ENCODE measurements around the gene ATAD5. TPM values are rescaled to one million over a fixed set of nuclear protein-coding genes. Genes with fewer than 3 reads are reported as not detected.

ATAD5 gene
- total and polyA plus RNA-seq, 2 of the 13 experiments (the other 11 are each of a cell fraction or from before 2014, with no cell fraction given): 1.8 to 10.7 TPM

DNA sequence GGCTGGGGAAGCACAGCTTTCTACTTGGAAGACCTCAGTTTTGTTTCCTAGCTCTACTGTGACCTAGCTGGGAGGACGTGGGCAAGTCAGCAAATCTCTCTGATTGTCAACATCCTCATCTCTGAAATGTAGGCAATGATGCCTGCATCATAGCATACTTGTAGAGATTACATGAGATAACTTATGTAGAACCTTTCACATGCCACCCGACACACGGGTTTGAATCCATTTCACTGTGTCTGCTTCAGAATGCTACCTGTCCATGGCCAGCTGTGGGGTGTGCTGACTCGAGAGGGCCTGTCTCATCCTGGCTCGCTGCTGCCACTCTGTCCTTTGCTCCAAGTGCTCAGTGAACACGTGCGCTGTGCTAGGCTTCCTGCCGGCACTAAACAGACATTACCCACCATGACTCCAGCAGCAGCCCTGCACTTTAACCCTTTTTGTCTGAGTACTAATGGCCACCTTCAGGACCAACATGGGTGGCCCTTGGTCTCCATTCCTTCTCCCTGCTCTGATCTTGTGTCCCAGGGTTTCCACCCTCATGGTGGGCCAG lies 97.4 kb downstream of the ATAD5 start (continued):
- TF ChIP-seq, protein P1, sequence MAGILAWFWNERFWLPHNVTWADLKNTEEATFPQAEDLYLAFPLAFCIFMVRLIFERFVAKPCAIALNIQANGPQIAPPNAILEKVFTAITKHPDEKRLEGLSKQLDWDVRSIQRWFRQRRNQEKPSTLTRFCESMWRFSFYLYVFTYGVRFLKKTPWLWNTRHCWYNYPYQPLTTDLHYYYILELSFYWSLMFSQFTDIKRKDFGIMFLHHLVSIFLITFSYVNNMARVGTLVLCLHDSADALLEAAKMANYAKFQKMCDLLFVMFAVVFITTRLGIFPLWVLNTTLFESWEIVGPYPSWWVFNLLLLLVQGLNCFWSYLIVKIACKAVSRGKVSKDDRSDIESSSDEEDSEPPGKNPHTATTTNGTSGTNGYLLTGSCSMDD (CRISPR knock-in tag; IDR thresholded peaks at IDR 0.05): no peak
- no peak for TF ChIP-seq SIN3A (IDR thresholded peaks at IDR 0.05; ENCODE audit: borderline replicate concordance, low read depth, low read length)
- TF ChIP-seq CENPX (CRISPR knock-in tag; IDR thresholded peaks at IDR 0.05): no peak
- TF ChIP-seq, protein P2, sequence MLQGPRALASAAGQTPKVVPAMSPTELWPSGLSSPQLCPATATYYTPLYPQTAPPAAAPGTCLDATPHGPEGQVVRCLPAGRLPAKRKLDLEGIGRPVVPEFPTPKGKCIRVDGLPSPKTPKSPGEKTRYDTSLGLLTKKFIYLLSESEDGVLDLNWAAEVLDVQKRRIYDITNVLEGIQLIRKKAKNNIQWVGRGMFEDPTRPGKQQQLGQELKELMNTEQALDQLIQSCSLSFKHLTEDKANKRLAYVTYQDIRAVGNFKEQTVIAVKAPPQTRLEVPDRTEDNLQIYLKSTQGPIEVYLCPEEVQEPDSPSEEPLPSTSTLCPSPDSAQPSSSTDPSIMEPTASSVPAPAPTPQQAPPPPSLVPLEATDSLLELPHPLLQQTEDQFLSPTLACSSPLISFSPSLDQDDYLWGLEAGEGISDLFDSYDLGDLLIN (CRISPR knock-in tag; IDR thresholded peaks at IDR 0.05; ENCODE audit: borderline replicate concordance): no peak
- TF ChIP-seq KDM4B (CRISPR knock-in tag; IDR thresholded peaks at IDR 0.05): no peak
- TF ChIP-seq, protein P3, sequence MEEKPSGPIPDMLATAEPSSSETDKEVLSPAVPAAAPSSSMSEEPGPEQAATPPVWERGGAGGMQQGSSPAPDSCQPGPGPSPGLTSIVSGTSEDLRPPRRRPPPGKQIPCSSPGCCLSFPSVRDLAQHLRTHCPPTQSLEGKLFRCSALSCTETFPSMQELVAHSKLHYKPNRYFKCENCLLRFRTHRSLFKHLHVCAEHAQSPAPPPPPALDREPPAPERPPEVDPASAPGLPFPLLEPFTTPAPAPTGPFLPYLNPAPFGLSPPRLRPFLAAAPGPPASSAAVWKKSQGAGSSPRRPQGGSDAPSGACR (CRISPR knock-in tag; IDR thresholded peaks at IDR 0.05): no peak
- TF ChIP-seq RARA (CRISPR knock-in tag; IDR thresholded peaks at IDR 0.05): no peak
- no peak for TF ChIP-seq CAMTA2 (CRISPR knock-in tag; IDR thresholded peaks at IDR 0.05; ENCODE audit: borderline replicate concordance)
- TF ChIP-seq, protein P4, sequence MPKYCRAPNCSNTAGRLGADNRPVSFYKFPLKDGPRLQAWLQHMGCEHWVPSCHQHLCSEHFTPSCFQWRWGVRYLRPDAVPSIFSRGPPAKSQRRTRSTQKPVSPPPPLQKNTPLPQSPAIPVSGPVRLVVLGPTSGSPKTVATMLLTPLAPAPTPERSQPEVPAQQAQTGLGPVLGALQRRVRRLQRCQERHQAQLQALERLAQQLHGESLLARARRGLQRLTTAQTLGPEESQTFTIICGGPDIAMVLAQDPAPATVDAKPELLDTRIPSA (CRISPR knock-in tag; IDR thresholded peaks at IDR 0.05; ENCODE audit: borderline replicate concordance): no peak
- no peak for TF ChIP-seq BCL6 (CRISPR knock-in tag; IDR thresholded peaks at IDR 0.05)
- TF ChIP-seq, protein P5, sequence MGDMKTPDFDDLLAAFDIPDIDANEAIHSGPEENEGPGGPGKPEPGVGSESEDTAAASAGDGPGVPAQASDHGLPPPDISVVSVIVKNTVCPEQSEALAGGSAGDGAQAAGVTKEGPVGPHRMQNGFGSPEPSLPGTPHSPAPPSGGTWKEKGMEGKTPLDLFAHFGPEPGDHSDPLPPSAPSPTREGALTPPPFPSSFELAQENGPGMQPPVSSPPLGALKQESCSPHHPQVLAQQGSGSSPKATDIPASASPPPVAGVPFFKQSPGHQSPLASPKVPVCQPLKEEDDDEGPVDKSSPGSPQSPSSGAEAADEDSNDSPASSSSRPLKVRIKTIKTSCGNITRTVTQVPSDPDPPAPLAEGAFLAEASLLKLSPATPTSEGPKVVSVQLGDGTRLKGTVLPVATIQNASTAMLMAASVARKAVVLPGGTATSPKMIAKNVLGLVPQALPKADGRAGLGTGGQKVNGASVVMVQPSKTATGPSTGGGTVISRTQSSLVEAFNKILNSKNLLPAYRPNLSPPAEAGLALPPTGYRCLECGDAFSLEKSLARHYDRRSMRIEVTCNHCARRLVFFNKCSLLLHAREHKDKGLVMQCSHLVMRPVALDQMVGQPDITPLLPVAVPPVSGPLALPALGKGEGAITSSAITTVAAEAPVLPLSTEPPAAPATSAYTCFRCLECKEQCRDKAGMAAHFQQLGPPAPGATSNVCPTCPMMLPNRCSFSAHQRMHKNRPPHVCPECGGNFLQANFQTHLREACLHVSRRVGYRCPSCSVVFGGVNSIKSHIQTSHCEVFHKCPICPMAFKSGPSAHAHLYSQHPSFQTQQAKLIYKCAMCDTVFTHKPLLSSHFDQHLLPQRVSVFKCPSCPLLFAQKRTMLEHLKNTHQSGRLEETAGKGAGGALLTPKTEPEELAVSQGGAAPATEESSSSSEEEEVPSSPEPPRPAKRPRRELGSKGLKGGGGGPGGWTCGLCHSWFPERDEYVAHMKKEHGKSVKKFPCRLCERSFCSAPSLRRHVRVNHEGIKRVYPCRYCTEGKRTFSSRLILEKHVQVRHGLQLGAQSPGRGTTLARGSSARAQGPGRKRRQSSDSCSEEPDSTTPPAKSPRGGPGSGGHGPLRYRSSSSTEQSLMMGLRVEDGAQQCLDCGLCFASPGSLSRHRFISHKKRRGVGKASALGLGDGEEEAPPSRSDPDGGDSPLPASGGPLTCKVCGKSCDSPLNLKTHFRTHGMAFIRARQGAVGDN (CRISPR knock-in tag; IDR thresholded peaks at IDR 0.05): peak; percentile 88
- TF ChIP-seq LCORL (IDR thresholded peaks at IDR 0.05): no peak
- TF ChIP-seq LCORL (CRISPR knock-in tag; IDR thresholded peaks at IDR 0.05): 0 out of 2 replicates have a peak, but pooled peaks have one; percentile 16
- TF ChIP-seq, protein P6, sequence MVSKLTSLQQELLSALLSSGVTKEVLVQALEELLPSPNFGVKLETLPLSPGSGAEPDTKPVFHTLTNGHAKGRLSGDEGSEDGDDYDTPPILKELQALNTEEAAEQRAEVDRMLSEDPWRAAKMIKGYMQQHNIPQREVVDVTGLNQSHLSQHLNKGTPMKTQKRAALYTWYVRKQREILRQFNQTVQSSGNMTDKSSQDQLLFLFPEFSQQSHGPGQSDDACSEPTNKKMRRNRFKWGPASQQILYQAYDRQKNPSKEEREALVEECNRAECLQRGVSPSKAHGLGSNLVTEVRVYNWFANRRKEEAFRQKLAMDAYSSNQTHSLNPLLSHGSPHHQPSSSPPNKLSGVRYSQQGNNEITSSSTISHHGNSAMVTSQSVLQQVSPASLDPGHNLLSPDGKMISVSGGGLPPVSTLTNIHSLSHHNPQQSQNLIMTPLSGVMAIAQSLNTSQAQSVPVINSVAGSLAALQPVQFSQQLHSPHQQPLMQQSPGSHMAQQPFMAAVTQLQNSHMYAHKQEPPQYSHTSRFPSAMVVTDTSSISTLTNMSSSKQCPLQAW (CRISPR knock-in tag; IDR thresholded peaks at IDR 0.05): 0 out of 2 replicates have a peak, but pooled peaks have one; percentile 19
- TF ChIP-seq ZNF160 (CRISPR knock-in tag; IDR thresholded peaks at IDR 0.05): no peak
- TF ChIP-seq, protein P7, sequence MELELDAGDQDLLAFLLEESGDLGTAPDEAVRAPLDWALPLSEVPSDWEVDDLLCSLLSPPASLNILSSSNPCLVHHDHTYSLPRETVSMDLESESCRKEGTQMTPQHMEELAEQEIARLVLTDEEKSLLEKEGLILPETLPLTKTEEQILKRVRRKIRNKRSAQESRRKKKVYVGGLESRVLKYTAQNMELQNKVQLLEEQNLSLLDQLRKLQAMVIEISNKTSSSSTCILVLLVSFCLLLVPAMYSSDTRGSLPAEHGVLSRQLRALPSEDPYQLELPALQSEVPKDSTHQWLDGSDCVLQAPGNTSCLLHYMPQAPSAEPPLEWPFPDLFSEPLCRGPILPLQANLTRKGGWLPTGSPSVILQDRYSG (CRISPR knock-in tag; IDR thresholded peaks at IDR 0.05): no peak
- no peak for TF ChIP-seq ZNF230 (CRISPR knock-in tag; IDR thresholded peaks at IDR 0.05)
- TF ChIP-seq, protein P8, sequence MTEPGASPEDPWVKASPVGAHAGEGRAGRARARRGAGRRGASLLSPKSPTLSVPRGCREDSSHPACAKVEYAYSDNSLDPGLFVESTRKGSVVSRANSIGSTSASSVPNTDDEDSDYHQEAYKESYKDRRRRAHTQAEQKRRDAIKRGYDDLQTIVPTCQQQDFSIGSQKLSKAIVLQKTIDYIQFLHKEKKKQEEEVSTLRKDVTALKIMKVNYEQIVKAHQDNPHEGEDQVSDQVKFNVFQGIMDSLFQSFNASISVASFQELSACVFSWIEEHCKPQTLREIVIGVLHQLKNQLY (CRISPR knock-in tag; IDR thresholded peaks at IDR 0.05): 0 out of 2 replicates have a peak, but pooled peaks have one; percentile 37
- TF ChIP-seq ZNF264 (CRISPR knock-in tag; IDR thresholded peaks at IDR 0.05): no peak

All from HepG2 (cell line).